HEK293T (cell line): ENCODE results near the gene LURAP1L.

Experiments used
- ARNT ChIP-seq: fragments of 450-650 bp; IDR thresholded peaks from 2 replicates; pipeline ENCODE4 v1.6.1; 2017; ENCODE audit warnings: mild to moderate bottlenecking
- BHLHE40 ChIP-seq: fragments of 450-650 bp; IDR thresholded peaks from 2 replicates; pipeline ENCODE4 v1.6.1; 2016; ENCODE audit warnings: mild to moderate bottlenecking, moderate library complexity, borderline replicate concordance
- CTBP1 ChIP-seq: fragments of 450-650 bp; IDR thresholded peaks from 2 replicates; pipeline ENCODE4 v1.6.1; 2016; ENCODE audit warnings: borderline replicate concordance
- ELF4 ChIP-seq: fragments of 450-650 bp; IDR thresholded peaks from 2 replicates; pipeline ENCODE4 v1.6.1; 2017; ENCODE audit warnings: antibody characterized with exemption
- L3MBTL2 ChIP-seq: fragments of 450-650 bp; conservative IDR thresholded peaks from 2 replicates; pipeline ENCODE4 v1.6.1; 2016; ENCODE audit warnings: mild to moderate bottlenecking
- PKNOX1 ChIP-seq: fragments of 450-650 bp; IDR thresholded peaks from 2 replicates; pipeline ENCODE4 v1.6.1; 2016
- SP1 ChIP-seq: fragments of 450-650 bp; IDR thresholded peaks from 2 replicates; pipeline ENCODE4 v1.6.1; 2017
- SUZ12 ChIP-seq: fragments of 450-650 bp; IDR thresholded peaks from 2 replicates; pipeline ENCODE4 v1.6.1; 2016; ENCODE audit warnings: mild to moderate bottlenecking
- TARDBP ChIP-seq: fragments of 450-650 bp; IDR thresholded peaks from 2 replicates; pipeline ENCODE4 v1.6.1; 2016

DNA sequence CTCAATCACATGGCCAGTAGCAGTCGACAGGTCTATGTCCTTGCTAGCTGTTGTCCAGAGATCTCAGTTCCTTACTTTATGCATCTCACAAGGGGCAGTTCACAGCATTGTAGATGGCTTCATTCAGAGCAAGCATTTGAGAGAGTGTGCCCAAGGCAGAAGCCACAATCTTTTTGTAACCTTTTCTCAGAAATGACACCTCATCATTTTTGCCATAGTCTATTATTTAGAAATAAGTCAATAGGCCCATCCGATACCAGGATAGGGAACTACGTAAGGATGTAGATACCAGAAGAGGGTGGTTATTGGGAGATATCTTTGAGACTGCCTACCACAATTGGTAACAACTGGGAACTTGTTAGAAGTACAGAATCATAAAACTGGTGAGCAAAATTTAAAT lies 37.1 kb downstream of the LURAP1L start:
- TF ChIP-seq TARDBP (no peak), SP1 (no peak), ELF4 (no peak), CTBP1 (no peak), SUZ12 (no peak), ARNT (no peak), PKNOX1 (no peak), L3MBTL2 (no peak), BHLHE40 (no peak)
